T-helper 22 cell (primary cell): ENCODE measurements around the gene FBH1.
"Not testable (repeated sequence)": the region's sequence is repeated elsewhere in the genome, so short reads cannot be mapped to it uniquely, and the experiment has no call there.

Experiments
- DNase-seq: peaks from one replicate; pipeline ENCODE4 v3.0.0-alpha.2; 2020; ENCODE audit warnings: low read depth

The FBH1 gene

DNA sequence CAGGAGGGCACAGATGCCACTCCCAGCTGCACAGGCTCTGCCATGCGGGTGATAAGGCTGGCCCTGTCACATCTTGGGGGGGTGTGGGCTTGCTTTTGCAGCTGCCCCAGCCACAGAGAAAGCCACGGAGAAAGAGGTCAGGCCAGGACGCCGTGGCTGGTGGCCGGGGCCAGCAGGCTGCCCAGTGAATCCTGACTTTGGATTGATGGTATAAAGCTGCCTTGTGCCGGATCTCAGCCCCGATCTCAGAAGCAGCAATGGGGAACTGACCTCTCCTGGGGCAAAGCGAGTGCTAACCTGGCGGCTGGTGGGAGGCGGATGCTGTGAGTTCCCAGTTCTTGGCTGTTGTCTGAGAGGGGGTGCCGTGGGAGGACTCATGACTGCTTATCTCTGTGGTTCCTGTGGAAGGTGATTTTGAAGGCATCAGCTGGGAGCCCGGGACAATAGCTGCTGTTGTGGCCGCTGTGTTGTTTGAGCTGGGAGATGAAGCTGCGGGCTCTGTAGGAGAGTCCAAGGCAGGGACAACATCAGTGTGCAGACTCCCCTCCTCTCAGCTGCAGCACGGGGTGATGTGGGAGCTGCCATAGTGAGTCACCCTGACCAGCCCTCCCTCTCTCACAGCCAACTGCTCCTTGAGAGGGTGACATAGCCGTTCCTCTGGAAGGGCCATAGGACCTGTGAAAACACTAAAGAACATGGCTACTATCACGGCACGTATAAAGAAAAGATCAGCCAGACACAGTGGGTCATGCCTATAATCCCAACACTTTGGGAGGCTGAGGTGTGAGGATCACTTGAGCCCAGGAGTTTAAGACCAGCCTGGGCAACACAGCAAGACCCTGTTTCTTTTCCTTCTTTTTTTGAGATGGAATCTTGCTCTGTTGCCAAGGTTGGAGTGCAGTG is 70.3 kb downstream of the FBH1 start:
- DNase-seq, result no peak

DNA sequence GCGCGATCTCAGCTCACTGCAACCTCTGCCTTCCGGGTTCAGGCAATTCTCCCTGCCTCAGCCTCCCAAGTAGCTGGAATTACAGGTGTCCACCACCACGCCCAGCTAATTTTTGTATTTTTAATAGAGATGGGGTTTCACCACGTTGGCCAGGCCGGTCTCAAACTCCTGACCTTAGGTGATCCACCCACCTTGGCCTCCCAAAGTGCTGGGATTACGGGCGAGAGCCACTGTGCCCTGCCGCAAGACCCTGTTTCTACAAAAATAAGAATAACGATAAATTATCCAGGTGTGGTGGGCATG is 70.9 kb downstream of the FBH1 start:
- not testable (repeated sequence) for DNase-seq

DNA sequence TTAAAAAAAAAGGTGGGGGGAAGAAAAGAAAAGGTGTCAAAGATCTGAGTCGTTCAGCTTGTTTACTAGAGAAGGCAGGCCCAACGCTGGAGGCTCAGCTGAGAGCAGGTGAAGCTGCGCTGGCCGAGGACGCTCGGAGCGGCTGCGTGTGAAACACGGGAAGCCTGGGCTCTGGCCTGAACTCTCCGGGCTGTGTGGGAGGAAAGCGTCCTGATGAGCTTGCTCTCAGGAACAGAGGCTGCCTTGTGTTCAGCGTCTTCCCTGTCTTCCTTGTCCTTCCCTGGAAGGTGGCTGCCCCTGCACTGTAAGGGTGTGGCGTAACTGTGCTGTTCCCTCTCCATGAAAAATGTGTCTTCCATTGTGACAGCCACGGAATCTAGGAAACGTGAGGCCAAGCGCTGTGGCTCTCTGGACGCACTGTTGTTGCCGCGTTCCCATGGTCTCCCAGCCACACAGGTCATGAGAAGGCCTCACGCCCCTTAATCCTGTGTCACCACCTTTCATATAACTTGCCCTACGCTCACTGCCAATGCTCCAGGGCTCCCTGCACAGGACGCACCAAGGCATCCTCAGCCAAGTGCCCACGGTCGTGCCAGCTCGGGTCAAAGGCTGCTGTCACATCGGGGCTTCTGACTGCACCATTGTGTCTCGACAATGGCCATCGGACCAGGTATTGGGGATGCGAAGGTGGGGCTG is 71.5 kb downstream of the FBH1 start:
- DNase-seq, result no peak

DNA sequence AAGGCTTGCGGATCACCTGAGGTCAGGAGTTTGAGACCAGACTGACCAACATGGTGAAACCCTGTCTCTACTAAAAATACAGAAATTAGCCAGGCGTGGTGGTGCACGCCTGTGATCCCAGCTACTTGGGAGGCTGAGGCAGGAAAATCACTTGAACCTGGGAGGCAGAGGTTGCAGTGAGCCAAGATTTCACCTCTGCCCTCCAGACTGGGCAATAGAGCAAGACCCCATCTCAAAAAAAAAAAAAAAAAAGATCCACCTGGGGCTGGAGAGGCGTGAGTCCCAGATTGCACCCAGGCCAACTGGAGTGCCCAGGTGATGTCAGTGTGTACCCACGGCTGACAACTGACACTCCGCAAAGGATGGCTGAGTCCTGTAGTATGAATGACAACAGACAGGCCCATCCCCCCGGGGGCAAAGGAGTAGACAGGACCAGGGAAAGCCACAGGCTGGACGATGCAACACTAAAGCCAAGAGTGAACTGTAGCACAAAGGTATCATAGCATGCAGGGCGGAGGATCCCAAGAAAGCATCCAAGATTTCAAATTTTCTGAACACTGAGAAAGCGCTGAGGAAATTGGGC is 72.4 kb downstream of the FBH1 start:
- not testable (repeated sequence) for DNase-seq

DNA sequence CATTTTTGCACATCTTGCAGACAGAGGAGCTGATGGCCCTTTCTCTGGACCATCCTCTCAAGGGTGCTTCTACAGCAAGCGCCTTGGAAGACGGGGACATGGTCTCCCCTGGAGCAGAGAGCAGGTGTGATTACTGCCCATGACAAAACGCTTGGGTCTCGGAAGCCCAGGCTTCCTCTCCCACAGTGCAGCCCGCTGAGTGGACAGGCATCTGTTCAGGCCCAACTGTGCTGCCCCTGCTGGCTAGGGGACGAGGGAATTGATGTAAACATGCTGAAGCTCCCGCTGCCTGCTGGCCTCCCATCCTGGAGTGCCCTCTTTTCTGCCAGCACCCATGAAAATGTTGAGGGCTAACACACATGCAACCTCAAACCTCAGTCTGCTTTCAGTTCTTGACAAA is 73.0 kb downstream of the FBH1 start:
- DNase-seq, result no peak

DNA sequence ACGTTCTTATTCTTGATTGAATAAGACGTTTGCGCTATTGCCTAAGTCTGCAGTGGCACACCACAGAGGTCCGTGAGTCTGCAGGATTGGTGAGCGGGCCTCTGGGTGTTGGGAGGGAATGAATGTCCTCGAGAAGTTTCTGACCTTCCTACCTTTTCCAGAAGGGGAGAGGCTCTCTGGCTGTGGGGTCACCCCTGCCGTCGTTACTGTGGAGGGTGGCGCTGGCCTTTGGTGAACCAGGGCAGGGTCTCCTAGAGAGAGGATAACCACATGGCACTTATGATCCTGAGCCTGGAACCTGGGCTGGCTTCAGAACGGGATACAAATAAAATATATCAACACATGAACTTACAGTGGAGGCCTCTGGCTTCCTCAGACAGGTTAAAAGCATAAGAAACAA is 73.5 kb downstream of the FBH1 start:
- no peak for DNase-seq

DNA sequence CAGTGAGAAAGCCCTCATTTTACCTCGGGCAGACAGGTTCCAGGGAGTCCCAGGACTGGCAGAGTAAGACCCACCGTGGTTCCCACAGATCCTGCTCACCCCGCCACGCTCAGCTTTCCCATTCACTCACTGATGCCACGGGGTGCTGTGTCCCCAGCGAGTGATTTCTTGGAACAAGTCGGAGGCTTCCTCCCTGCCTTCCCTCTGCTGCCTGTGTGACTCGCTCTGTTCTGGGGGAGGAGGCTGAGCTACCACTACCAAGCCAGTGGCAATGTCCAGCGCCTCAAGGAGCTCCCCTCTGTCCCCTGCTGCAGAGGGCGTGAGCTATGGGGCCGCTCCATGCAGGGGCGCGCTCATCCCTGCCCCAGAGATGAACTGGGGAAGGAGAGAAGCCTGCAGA is 74.7 kb downstream of the FBH1 start:
- no peak for DNase-seq

DNA sequence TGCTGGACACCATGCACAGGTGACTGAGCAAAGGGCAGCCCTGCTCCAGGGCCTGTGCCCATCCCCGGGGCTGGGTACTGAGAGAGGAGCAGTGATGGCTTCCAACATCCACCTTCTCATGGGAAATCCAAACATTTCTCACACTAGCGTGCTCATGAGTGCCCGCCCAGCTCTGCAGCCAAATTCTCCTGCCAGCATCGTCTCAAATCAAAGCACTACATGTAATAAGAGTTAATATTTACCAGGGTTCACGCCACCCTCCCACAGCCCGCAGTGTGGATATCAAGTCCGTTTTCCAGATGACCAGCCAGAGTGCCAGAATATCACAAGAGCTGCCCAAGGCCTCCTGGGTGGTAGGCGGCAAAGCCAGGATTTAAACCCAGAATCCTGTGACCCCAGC is 75.2 kb downstream of the FBH1 start:
- no peak for DNase-seq

DNA sequence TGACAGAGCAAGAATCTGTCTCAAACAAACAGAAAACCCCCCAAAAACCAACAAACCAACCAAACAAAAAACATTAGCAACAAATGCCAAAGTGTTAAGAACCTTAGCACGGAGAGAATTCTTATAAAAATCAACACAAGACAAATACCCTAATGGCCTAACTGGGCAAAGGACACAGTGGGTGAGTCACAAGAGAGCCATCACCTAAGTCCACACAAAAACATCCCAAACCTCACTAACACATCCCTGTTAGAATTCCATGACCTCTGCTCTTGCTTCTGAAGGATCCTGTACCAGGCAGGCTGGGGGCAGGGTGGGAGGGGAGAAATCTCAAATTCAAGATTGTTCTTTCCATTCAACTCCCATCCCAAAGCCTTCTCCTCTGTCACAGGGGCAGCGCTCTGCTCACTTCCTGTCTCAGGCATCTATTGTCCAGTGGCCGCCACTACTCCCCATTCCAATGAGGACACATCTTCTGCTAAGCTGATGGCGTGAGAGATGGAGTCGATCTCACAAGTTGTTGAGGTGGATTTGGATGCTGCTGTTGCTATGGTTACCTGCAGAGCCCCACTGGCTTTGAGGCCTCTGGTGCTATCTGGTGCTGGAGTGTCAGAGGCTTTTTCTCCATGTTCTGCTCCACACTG is 78.1 kb downstream of the FBH1 start:
- DNase-seq, result no peak

DNA sequence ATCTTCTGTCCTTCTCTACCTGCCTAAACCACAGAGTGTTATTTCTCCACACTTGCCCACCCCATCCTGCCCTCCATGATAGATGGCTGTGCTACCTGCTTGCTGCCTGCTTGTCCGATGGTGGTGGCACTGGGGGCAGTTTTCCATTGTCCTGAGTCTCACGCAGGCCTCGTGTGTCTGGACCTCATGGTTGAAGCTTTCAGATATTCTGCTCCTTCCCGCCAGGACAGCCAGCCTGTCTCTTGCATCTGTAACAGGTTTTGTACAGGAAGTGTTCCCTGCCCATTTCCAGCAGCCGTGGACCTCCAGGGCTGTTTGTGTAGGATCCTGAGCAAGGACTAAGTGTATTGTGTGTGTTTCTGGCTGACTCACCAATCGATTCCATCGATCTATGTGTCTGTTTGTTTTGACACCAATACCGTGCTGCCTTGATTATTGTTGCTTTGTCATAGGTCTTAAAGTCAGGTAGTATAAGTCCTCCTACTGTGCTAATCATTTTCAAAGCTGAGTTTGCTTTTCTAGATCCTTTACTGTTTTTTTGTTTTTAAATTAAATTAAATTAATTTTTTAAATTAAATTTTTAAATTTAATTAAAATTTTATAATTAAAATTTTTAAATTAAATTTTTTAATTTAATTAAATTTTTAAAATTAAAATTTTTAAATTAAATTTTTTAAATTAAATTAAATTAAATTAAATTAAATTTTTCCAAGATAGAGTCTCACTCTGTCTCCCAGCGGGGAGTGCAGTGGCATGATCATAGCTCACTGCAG is 78.8 kb downstream of the FBH1 start:
- no peak for DNase-seq

DNA sequence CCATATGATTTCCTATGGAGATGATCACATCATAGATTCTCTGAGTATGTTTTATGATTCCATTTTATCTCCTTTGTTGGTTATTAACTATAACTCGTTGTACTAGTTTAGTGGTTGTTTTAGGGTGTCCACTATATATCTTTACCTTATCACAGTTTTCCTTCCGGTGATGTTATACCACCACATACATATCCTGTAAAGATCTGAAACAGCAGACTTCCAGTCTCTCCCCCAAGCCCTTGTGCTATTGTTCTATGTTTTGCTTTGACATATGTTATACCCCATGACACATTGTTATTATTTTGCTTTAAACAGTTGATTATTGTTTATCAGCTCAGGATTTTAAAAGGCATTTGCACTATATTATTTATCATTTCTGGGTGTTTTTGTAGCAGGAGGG is 80.0 kb downstream of the FBH1 start:
- DNase-seq, result no peak

DNA sequence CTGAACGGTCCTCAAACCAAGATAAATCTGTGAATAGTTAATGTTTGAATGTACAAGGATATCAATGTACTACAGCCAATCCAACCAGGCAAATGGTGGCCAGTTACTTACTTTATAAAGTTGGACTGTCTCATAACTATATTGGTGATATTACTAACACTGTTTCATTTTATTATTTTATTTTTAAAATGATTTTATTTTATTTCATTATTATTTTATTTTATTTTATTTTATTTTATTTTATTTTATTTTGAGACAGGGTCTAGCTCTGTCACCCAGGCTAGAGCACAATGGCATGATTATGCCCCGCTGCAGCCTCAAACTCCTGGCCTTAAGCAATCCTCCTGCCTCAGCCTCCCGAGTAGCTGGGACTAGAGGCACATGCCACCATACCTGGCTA is 80.5 kb downstream of the FBH1 start:
- DNase-seq, result no peak

DNA sequence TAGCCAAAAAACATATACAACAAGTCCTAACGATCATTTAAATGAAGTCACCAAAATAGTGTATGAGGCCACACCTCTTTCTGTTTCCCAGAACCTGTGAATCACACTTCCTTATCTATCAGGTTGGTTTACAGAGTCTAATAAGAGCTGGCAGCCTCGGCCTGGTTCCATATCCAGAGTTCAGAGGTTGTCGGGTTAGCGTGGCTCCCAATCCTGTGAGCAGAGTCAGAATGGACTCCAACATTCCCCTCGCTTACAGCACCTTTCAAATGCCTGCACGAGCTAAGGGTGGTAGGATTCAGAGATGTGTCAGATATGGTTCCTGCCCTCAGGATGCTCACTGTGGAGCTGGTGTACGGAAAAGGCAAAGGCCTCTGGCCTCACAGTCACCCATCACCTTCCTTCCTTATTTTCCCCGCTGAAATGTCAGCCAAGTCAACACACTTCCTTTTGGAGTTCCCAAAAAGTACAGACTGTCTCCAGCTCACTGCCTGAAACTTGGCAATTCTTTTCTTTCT is 81.3 kb downstream of the FBH1 start:
- no peak for DNase-seq

DNA sequence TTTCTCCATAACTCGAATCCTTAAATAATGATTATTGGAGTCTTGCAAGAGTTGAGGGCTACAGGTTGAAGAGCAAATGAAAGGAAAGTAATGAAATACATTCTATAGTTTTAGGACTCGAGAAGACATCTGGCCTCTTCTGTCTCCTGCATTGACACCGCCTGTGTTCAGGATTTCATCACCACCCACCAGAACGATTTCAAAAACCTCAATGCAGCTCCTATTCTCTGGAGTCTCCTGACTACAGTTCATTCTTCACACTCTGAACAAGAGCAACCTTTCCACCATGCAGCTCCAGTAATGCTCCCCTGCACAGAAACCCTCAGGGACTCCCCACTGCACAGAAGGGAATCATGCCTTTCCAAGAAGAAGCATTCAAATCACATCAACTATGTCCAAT is 81.8 kb downstream of the FBH1 start:
- DNase-seq, result no peak

DNA sequence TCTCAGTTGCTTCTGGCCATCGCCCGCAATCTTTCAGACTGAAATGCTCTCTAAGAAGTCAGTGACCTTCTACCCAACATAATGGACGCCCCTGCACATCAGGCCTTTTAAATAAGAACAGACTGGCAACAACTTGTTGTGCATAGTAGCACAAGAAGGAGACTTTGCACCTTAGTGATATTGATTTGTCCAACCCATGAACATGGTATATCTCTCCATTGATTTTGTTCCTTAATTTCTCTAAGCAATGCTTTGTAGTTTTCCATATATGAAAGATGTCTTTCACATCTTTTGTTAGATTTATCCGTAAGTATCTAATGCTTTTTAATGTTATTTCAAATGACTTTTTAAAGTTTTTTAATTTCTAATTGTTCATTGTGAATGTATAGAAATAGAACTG is 83.0 kb downstream of the FBH1 start:
- DNase-seq, result no peak

DNA sequence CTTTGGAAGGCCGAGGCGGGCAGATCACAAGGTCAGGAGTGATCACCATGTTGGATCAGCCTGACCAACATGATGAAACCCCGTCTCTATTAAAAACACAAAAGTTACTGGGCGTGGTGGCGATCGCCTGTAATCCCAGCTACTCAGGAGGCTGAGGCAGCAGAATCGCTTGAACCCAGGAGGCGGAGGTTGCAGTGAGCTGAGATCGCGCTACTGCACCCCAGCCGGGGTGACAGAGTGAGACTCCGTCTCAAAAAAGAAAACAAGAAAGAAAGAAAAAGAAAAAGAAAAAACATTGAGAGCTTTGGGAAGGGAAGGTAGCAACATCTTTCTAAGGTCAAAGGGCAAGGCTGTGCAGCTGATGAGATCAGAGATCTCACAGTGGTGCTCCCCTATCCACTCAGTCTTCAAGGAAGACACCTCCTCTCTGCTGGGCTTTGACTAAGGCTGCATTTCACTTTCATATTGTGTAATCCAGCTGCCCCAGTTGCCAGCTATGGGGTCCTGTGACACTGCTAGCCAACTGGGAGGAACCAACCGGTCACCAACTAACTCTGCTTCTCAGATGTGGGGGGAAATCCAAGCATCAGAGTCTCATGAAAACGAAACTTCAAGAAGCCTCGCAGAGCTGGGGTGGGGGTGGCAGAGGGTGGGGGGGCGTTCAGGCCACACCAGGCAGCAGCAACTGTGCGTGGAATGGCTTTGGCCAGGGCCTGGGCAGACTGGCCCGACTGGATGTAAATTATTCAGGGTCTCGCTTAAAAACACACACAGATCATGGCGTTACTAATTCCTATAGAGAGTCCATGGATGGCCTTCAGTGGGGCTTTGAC is 85.8 kb downstream of the FBH1 start:
- DNase-seq, result peak; percentile 23

DNA sequence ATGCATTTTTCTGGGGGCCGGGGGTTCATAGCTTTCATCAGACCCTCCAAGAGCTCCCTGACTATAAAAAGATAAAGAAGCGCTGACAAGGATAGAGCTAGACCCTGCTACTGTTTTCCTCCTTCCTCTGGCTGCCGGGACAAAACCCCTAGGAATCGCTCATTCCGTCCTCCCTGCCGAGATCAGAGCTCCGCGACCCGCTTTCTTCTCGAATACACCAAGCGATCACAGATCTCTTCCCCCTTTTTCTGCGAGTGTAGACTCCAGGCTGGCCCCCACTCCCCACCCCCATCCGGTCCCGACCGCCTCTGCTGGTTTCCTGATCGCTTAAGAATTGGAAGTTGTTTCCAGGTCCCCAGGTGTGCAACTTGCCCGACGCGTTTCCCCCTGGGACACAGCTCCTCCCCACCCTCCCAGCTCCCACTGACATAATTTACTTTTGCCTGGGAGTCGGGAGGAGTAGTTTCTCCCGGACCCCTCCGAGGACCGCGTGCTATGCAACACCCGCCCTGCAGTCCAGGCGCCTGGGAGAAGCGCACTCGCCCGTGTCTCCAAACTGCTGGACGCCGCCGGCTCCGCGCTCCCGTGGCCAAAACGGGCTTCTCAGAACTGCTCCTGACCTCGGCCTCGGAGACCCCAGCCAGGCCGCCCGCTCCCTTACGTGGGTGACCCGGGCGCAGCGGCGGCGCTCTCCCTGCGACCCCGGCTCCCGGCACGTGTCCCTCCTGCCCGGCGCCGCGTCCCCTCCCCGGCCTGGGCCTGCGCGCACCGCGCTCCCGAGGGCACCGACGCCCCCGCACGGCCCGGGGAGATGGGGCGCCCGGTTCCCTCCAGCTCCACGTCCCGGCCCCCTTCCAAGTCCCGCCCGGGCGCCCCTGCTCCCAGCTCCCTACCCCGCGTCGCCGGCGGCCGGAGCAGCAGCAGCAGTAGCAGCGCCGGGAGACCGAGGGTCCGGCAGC is 86.7 kb downstream of the FBH1 start:
- peak; percentile 11 for DNase-seq

DNA sequence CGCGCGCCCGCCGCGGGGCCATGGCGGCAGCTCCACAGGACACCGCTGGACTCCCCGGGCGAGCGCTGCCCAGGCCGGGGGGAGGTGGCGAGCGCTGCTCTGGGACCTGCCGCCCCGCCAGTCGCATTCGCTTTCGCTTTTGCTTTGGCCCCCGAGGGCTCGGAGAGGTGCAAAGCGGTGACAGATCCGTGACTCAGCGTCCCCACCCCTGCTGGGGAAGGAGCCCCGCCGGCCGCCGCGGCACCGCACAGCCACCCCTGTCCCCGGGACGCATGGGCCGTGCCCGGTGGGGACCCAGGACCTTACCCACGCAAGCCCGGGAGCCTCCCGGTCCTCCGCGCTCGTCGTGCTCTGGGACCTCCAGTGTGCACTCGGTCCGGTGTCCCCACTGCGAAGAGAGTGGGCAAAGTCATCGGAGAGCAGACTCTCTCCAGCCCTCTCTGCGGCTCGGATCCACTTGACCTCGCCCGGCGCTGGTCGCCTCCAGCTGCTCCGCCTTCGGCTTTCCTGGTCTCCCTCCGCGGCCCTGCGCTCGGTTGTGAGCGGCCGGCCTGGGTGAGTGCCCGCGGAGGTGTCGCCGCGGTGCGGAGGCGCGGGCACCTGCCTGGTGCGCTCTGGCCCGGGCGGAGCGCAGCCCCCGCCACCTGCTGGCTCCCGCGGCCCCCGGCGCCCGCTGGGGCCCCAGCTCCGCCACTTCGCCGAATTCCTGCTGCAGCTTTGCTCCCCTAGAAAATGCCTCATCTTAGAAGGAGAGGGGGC is 87.6 kb downstream of the FBH1 start, which contains the start of gene IL15RA:
IL15RA (minus strand) TSS at position 73 of the 759 bp plus-strand sequence; CDS start at position 22, 51 bp downstream.
- peak; percentile 76 for DNase-seq

DNA sequence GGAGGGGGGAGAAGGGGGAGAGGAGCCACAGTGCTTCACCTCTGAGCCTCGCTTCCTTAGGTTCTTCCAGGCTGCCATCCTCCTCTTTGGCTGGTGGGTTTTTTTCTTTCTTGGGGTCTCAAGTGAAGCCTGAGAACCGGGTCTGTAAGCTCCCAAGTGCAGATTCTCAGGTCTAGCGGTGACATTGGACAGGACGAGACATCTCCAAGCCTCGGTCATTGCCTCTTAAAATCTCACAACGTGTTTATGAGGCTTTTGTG is 88.1 kb downstream of the FBH1 start:
- DNase-seq, result no peak
